Lower leg skin (tissue), 3 donors: Measurements from ENCODE around the gene SPATA17.

Source experiments
- POLR2A ChIP-seq, 2 donors: fragments of 450-650 bp; IDR thresholded peaks; one replicate each; pipeline ENCODE4 v1.6.1; 2016 to 2017; ENCODE audit warnings: antibody characterized with exemption in 2 of 2, mild to moderate bottlenecking in 1 of 2, moderate library complexity in 1 of 2
- TF ChIP-seq, protein P1 (sequence below), 3 donors: fragments of 450-650 bp; IDR thresholded peaks; one replicate each; pipeline ENCODE4 v1.5.1; 2016; ENCODE audit warnings: antibody characterized with exemption in 3 of 3, mild to moderate bottlenecking in 3 of 3, moderate library complexity in 2 of 3

- TF ChIP-seq, protein P1, sequence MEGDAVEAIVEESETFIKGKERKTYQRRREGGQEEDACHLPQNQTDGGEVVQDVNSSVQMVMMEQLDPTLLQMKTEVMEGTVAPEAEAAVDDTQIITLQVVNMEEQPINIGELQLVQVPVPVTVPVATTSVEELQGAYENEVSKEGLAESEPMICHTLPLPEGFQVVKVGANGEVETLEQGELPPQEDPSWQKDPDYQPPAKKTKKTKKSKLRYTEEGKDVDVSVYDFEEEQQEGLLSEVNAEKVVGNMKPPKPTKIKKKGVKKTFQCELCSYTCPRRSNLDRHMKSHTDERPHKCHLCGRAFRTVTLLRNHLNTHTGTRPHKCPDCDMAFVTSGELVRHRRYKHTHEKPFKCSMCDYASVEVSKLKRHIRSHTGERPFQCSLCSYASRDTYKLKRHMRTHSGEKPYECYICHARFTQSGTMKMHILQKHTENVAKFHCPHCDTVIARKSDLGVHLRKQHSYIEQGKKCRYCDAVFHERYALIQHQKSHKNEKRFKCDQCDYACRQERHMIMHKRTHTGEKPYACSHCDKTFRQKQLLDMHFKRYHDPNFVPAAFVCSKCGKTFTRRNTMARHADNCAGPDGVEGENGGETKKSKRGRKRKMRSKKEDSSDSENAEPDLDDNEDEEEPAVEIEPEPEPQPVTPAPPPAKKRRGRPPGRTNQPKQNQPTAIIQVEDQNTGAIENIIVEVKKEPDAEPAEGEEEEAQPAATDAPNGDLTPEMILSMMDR (IDR thresholded peaks at IDR 0.05) = no peak
- TF ChIP-seq POLR2A (IDR thresholded peaks at IDR 0.05) = no peak
Observed at GRCh38 chr1:217857061-217857460, 225.9 kb downstream of the SPATA17 start.
